Measurements from ENCODE around the gene AFAP1L2.

- no peak for TF ChIP-seq CTCF (IDR thresholded peaks at IDR 0.05)
- no peak for TF ChIP-seq POLR2A (IDR thresholded peaks at IDR 0.05)
Measured at GRCh38 chr10:114337510-114338462, 66.5 kb downstream of the AFAP1L2 start.

Measured in right lobe of liver (tissue), 4 donors.